GM12878 (cell line): ENCODE results near the gene WNT16. TPM values are rescaled to one million over a fixed set of nuclear protein-coding genes. Genes with fewer than 3 reads are reported as not detected.

Experiments used
- ATAC-seq: fragments of 200-7000 bp; cut with Tn5 transposase; 3 replicates; pipeline ENCODE4 v1.9.1; 2020; ENCODE audit warnings: mild to moderate bottlenecking, moderate library complexity
- BruUV-seq: library from RNA; stranded (reverse); fragments of 400-500 nt; replicated peaks from 2 replicates; lab custom pipeline; 2021; lab: Mats Ljungman, UMichigan
- CTCF ChIA-PET: fragments of 300-600 bp; sonication (Branson Sonifier 250); formaldehyde crosslinking; extraction: SDS; loops from one replicate; lab custom pipeline; 2021; ENCODE audit warnings: inconsistent platforms; lab: Yijun Ruan, JAX
- POLR2A ChIA-PET: fragments of 350-600 bp; formaldehyde crosslinking; extraction: SDS; loops from one replicate; lab custom pipeline; 2021; ENCODE audit warnings: inconsistent platforms; lab: Charles Lee
- RAD21 ChIA-PET: fragments of 300-600 bp; sonication (Branson Sonifier 250); formaldehyde crosslinking; loops from one replicate; lab custom pipeline; 2023; ENCODE audit warnings: antibody characterized with exemption; ENCODE audit not compliant: unreplicated experiment; lab: Charles Lee
- SMC1A ChIA-PET: fragments of 300-600 bp; sonication (Branson Sonifier 250); formaldehyde crosslinking; loops from one replicate; lab custom pipeline; 2023; ENCODE audit not compliant: unreplicated experiment, uncharacterized antibody; lab: Charles Lee
- DNase-seq: peaks from one replicate; pipeline ENCODE4 v3.0.0-alpha.2; 2011; ENCODE audit warnings: low read depth, low spot score
- FAIRE-seq: peaks from 3 replicates; lab custom pipeline; 2011; peaks lifted over from hg19 to GRCh38; lab: Jason Lieb, UNC
- H2AFZ ChIP-seq: 2 replicates; pipeline ENCODE4 v1.6.0; 2011; ENCODE audit warnings: low read depth, low read length, control low read depth; ENCODE audit not compliant: control insufficient read depth
- H3K27ac ChIP-seq: 2 replicates; pipeline ENCODE4 v1.5.1; 2011; ENCODE audit warnings: control low read depth; ENCODE audit not compliant: control insufficient read depth, insufficient read depth
- H3K27me3 ChIP-seq, 2 experiments: replicated peaks in 1 of 2; 2 replicates each; pipeline versions ENCODE4 v1.6.0 to v1.6.1; 2011; ENCODE audit warnings: low read length in 1 of 2; ENCODE audit not compliant: control insufficient read depth in 2 of 2, insufficient read depth in 2 of 2
- H3K36me3 ChIP-seq, 2 experiments: 2 replicates each; pipeline ENCODE4 v1.5.1; 2011; ENCODE audit warnings: low read length in 1 of 2; ENCODE audit not compliant: control insufficient read depth in 2 of 2, insufficient read depth in 2 of 2
- H3K4me1 ChIP-seq: 2 replicates; pipeline ENCODE4 v1.6.1; 2011; ENCODE audit warnings: mild to moderate bottlenecking, low read length, moderate library complexity, mixed read lengths; ENCODE audit not compliant: control insufficient read depth, insufficient read depth
- H3K4me2 ChIP-seq: 2 replicates; pipeline ENCODE4 v1.6.0; 2011; ENCODE audit warnings: control low read depth; ENCODE audit not compliant: control insufficient read depth, insufficient read depth
- H3K4me3 ChIP-seq: fragments of 200-600 bp; sonication (generic); 2 replicates; pipeline ENCODE4 v1.5.1; 2016
- H3K79me2 ChIP-seq: 2 replicates; pipeline ENCODE4 v1.6.0; 2011; ENCODE audit warnings: low read length; ENCODE audit not compliant: control insufficient read depth, insufficient read depth
- H3K9ac ChIP-seq: 2 replicates; pipeline ENCODE4 v1.8.0; 2011; ENCODE audit warnings: low read length, control low read depth, mixed read lengths; ENCODE audit not compliant: control insufficient read depth, insufficient read depth
- H3K9me3 ChIP-seq: replicated peaks from 3 replicates; pipeline ENCODE4 v1.5.1; 2011; ENCODE audit warnings: mild to moderate bottlenecking, low read length; ENCODE audit not compliant: control insufficient read depth, insufficient read depth
- H4K20me1 ChIP-seq: 2 replicates; pipeline ENCODE4 v1.6.0; 2011; ENCODE audit not compliant: control insufficient read depth, insufficient read depth
- ATF7 ChIP-seq: fragments of 450-650 bp; IDR thresholded peaks from 2 replicates; pipeline ENCODE4 v1.6.1; 2016; ENCODE audit warnings: low read depth, mild to moderate bottlenecking
- CHD1 ChIP-seq: IDR thresholded peaks from 2 replicates; pipeline ENCODE4 v1.6.1; 2012; ENCODE audit warnings: low read depth, low read length, improper control_type of control experiment
- CHD4 ChIP-seq: fragments of 200-600 bp; sonication (generic); IDR thresholded peaks from 2 replicates; pipeline ENCODE4 v1.6.1; 2016; ENCODE audit warnings: mild to moderate bottlenecking
- ETV6 ChIP-seq, 2 experiments: fragments of 450-650 bp in 1 of 2; IDR thresholded peaks in 1 of 2; conservative IDR thresholded peaks in 1 of 2; 2 replicates each; pipeline ENCODE4 v1.6.1; 2014; ENCODE audit warnings: antibody characterized with exemption in 1 of 2, borderline replicate concordance in 1 of 2, low read depth in 1 of 2, mild to moderate bottlenecking in 1 of 2, moderate library complexity in 1 of 2
- IKZF2 ChIP-seq, 2 experiments: fragments of 450-650 bp; IDR thresholded peaks; 2 replicates each; pipeline ENCODE4 v1.6.1; 2017; ENCODE audit warnings: mild to moderate bottlenecking in 2 of 2, moderate library complexity in 2 of 2
- IRF4 ChIP-seq: IDR thresholded peaks from 2 replicates; pipeline ENCODE4 v1.6.1; 2011; ENCODE audit warnings: low read depth, low read length
- NRF1 ChIP-seq: conservative IDR thresholded peaks from 2 replicates; pipeline ENCODE4 v1.6.1; 2011; ENCODE audit warnings: mild to moderate bottlenecking, low read depth, low read length, improper control_type of control experiment
- PAX5 ChIP-seq: IDR thresholded peaks from 2 replicates; pipeline ENCODE4 v1.6.1; 2011; ENCODE audit warnings: low read depth, low read length, borderline replicate concordance
- POLR2AphosphoS2 ChIP-seq: IDR thresholded peaks from 2 replicates; pipeline ENCODE4 v1.6.1; 2011; ENCODE audit warnings: low read depth, mild to moderate bottlenecking, low read length, improper control_type of control experiment, moderate library complexity
- RUNX3 ChIP-seq: IDR thresholded peaks from 2 replicates; pipeline ENCODE4 v1.6.1; 2012; ENCODE audit warnings: low read length, inconsistent platforms
- SMAD5 ChIP-seq: IDR thresholded peaks from 2 replicates; pipeline ENCODE4 v1.6.1; 2016; ENCODE audit warnings: antibody characterized with exemption, low read depth
- SMARCA5 ChIP-seq: fragments of 450-650 bp; IDR thresholded peaks from 2 replicates; pipeline ENCODE4 v1.6.1; 2017; ENCODE audit warnings: mild to moderate bottlenecking
- SP1 ChIP-seq: IDR thresholded peaks from one replicate; pipeline ENCODE4 v1.6.1; 2011; ENCODE audit warnings: low read depth, low read length
- SREBF1 ChIP-seq: IDR thresholded peaks from 2 replicates; pipeline ENCODE4 v1.6.1; 2012; ENCODE audit warnings: mild to moderate bottlenecking, low read length
- WGBS: methylation state at CpG from one replicate; pipeline ENCODE4 v1.1.6; 2016; ENCODE audit warnings: low lambda C conversion rate; ENCODE audit not compliant: insufficient replicate concordance, insufficient coverage; ENCODE audit errors: missing lambda C conversion rate; 5-methylcytosine and 5-hydroxymethylcytosine counted together
- in situ Hi-C: fragments of 300-500 bp; cut with MboI; formaldehyde crosslinking; loops from 9 replicates; pipeline ENCODE4 v1.14.3; 2018; ENCODE audit warnings: mixed read lengths
- intact Hi-C: fragments of 100-400 bp; cut with micrococcal nuclease; formaldehyde crosslinking; loops from one replicate; pipeline ENCODE4 v1.14.2; 2022; ENCODE audit not compliant: unreplicated experiment
- polyA plus RNA-seq, 11 experiments: library from polyadenylated mRNA; depleted of rRNA in 4 of 11; unstranded in 6 of 11; stranded (reverse) in 5 of 11; fragments of >200 nt; fragmentation: Nextera tagmentation in 4 of 11; fragmentation: Illumina TruSeq in 1 of 11; extraction: Ambion mirVana in 4 of 11; extraction: Trizol in 1 of 11; gene quantifications; 1 replicate in 1 of 11; 2 replicates in 10 of 11; pipeline versions ENCODE4 v1.2.1 to v1.2.3, GENCODE V29; 2011 to 2016; ENCODE audit warnings: inconsistent platforms in 2 of 11, missing spikeins in 2 of 11, low read depth in 1 of 11
- total RNA-seq, 4 experiments: library from RNA; depleted of rRNA in 3 of 4; stranded (reverse); fragments of >200 nt in 3 of 4; fragmentation: Illumina TruSeq in 1 of 4; extraction: Trizol in 1 of 4; gene quantifications; 2 replicates each; pipeline versions ENCODE4 v1.2.1 to v1.2.3, GENCODE V29; 2013 to 2021
- TF ChIP-seq, protein P1 (sequence below): fragments of 450-650 bp; IDR thresholded peaks from 2 replicates; pipeline ENCODE4 v1.6.1; 2017; ENCODE audit warnings: mild to moderate bottlenecking, low read depth, inconsistent platforms; ENCODE audit not compliant: poor library complexity, severe bottlenecking
- TF ChIP-seq, protein P2 (sequence below): IDR thresholded peaks from 2 replicates; pipeline ENCODE4 v1.6.1; 2011; ENCODE audit warnings: low read depth, mild to moderate bottlenecking, low read length, moderate library complexity, borderline replicate concordance; ENCODE audit errors: extremely low read depth
- TF ChIP-seq, protein P3 (sequence below): fragments of 450-650 bp; IDR thresholded peaks from 2 replicates; pipeline ENCODE4 v1.6.1; 2017; ENCODE audit warnings: mild to moderate bottlenecking, moderate library complexity

Gene WNT16
- total and polyA plus RNA-seq, 10 of the 15 experiments (the other 5 are each of a cell fraction or from before 2014, with no cell fraction given) = 0.05 to 0.11 (median 0.06) TPM; not detected in 5

DNA sequence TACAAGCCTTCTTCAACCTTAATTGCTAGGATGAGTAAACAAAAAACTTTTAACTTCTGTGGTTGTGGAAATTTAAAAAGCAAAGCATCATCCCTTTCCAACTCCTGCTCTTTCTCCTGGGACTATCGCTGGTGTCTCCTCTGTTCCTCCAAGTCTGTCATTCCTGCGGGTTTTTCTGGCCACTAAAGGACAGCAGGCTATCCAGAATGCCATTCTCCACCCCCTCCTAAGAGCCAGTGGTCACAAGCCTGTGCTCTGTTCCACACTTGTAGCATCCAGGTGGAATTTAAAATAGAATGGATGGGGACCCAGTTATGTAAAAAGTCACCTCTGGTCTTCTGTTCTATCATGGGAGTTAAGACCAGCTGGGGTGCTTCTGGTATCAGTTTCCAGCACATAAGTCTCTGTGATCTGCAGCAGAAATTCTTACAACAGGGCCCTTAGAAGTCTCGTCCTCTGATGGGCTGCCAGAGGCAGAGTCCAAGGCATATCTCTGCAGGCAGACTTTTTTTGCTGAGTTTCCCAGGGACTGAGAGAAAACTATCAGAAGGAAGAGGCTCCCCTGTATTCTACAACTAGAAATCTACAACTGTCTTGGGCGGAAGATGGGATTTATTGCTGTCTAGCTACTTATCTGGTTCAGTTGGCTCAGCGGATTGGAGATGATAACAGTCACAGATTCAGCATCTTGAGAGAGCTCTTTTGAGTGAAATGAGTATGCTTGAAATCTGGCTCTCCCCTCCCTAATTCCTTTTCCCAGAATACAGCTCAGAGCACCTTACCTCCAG, 5.1 kb upstream of the WNT16 start:
- Histone ChIP-seq H3K79me2 (no peaks in the 10 kb centered on the region), H3K36me3 (no peaks in the 10 kb centered on the region), H3K9ac (no peak overlapping the region), H4K20me1 (no peaks in the 10 kb centered on the region), H3K27ac (no peak overlapping the region), H3K4me3 (no peak overlapping the region), H3K4me2 (no peak overlapping the region), H2AFZ (no peak overlapping the region), H3K9me3 (no peaks in the 10 kb centered on the region), H3K27me3 (peaks cover 3 to 6% of the 10 kb centered on the region in 2 experiments; a peak in 3 of 4 replicates), H3K4me1 (no peaks in the 10 kb centered on the region)
- intact Hi-C loops (no loop called here), in situ Hi-C loops (no loop called here)
- ChIA-PET CTCF (interaction anchor here (1.3 to 1.5 kb wide), 4 partner anchors 11 to 126 kb away, joined by 3 to 7 read pairs (median 5); no protein-coding TSS in a partner anchor), RAD21 (interaction anchor here (1.0 kb wide), 1 partner anchor 21 kb away, joined by 4 read pairs; no protein-coding TSS in a partner anchor), POLR2A (no interaction called here), SMC1A (interaction anchor here (0.8 to 1.8 kb wide), 7 partner anchors 9 to 223 kb away, joined by 3 to 6 read pairs (median 3); no protein-coding TSS in a partner anchor)
- FAIRE-seq = no peak
- no TSS peak for BruUV-seq
- TF ChIP-seq ATF7 = no peak
- no peak for TF ChIP-seq RUNX3
- TF ChIP-seq, protein P1, sequence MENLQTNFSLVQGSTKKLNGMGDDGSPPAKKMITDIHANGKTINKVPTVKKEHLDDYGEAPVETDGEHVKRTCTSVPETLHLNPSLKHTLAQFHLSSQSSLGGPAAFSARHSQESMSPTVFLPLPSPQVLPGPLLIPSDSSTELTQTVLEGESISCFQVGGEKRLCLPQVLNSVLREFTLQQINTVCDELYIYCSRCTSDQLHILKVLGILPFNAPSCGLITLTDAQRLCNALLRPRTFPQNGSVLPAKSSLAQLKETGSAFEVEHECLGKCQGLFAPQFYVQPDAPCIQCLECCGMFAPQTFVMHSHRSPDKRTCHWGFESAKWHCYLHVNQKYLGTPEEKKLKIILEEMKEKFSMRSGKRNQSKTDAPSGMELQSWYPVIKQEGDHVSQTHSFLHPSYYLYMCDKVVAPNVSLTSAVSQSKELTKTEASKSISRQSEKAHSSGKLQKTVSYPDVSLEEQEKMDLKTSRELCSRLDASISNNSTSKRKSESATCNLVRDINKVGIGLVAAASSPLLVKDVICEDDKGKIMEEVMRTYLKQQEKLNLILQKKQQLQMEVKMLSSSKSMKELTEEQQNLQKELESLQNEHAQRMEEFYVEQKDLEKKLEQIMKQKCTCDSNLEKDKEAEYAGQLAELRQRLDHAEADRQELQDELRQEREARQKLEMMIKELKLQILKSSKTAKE = no peak
- no peak for TF ChIP-seq ETV6 (conservative IDR thresholded peaks at IDR 0.05 in 1 of 2, IDR thresholded peaks at IDR 0.05 in 1 of 2; ENCODE audit: borderline replicate concordance in 1 of 2, low read depth in 1 of 2)
- TF ChIP-seq SMAD5 = no peak
- TF ChIP-seq, protein P2, sequence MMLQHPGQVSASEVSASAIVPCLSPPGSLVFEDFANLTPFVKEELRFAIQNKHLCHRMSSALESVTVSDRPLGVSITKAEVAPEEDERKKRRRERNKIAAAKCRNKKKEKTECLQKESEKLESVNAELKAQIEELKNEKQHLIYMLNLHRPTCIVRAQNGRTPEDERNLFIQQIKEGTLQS = no peak
- TF ChIP-seq SMARCA5 = no peak
- no peak for TF ChIP-seq CHD1
- no peak for TF ChIP-seq SP1
- TF ChIP-seq, protein P3, sequence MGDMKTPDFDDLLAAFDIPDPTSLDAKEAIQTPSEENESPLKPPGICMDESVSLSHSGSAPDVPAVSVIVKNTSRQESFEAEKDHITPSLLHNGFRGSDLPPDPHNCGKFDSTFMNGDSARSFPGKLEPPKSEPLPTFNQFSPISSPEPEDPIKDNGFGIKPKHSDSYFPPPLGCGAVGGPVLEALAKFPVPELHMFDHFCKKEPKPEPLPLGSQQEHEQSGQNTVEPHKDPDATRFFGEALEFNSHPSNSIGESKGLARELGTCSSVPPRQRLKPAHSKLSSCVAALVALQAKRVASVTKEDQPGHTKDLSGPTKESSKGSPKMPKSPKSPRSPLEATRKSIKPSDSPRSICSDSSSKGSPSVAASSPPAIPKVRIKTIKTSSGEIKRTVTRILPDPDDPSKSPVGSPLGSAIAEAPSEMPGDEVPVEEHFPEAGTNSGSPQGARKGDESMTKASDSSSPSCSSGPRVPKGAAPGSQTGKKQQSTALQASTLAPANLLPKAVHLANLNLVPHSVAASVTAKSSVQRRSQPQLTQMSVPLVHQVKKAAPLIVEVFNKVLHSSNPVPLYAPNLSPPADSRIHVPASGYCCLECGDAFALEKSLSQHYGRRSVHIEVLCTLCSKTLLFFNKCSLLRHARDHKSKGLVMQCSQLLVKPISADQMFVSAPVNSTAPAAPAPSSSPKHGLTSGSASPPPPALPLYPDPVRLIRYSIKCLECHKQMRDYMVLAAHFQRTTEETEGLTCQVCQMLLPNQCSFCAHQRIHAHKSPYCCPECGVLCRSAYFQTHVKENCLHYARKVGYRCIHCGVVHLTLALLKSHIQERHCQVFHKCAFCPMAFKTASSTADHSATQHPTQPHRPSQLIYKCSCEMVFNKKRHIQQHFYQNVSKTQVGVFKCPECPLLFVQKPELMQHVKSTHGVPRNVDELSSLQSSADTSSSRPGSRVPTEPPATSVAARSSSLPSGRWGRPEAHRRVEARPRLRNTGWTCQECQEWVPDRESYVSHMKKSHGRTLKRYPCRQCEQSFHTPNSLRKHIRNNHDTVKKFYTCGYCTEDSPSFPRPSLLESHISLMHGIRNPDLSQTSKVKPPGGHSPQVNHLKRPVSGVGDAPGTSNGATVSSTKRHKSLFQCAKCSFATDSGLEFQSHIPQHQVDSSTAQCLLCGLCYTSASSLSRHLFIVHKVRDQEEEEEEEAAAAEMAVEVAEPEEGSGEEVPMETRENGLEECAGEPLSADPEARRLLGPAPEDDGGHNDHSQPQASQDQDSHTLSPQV = no peak
- TF ChIP-seq PAX5 = no peak
- TF ChIP-seq IRF4 = no peak
- no peak for TF ChIP-seq IKZF2 (IDR thresholded peaks at IDR 0.05)
- no peak for TF ChIP-seq POLR2AphosphoS2
- no peak for TF ChIP-seq CHD4
- TF ChIP-seq NRF1 = no peak
- no peak for TF ChIP-seq SREBF1
- WGBS = 30% methylated on average over 5 of the region's 5 CpGs
- no peak for ATAC-seq
- DNase-seq = no peak
